CD4-positive, alpha-beta T cell treated with Interferon alpha-2 for 1 hour (primary cell): ENCODE data around the gene ADGRD1.
"Not testable (repeated sequence)": the region's sequence is repeated elsewhere in the genome, so short reads cannot be mapped to it uniquely, and the experiment has no call there.

Source experiments
- DNase-seq, 2 donors: peaks; one replicate each; pipeline ENCODE4 v3.0.0-alpha.2; 2020 to 2022

ADGRD1 gene

DNA sequence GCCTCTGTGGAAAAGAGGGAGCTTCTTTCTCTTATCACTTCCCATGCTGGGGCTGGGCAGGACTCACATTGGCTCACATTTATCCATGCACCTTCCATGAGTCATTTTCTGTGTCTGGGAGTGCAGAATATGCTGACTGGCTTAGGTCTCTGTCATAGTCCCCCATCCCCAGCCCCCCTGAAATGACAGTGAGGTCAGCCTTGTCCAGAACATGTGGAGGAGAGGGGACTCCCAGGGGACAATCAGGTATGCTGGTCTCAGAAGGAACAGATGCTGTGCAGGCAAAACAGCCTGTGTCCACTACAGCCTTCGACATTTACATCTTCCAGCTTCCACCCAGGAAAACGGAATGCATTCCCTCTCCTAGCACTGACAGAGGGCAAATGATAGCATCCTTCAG, 35.0 kb downstream of the ADGRD1 start:
- no peak for DNase-seq

DNA sequence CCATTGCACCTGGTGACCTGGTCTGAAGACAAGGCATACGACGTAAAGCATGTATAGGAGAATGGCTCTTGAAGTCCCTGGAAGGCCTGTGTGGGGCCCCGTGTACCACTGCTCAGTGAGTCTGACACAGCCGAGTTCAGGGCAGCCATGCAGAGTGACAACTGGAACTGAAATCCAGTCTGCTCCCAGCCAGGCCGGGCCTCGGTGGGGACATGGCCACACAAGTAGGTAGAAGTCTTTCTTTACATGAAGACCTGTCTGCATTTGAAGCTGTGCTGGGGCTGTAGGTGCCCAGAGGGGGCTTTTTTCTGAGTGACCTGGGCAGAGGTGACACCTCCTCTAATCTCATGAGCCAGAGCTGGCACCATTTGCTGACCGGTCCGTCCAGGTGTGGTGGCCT, 35.7 kb downstream of the ADGRD1 start:
- DNase-seq = no peak

DNA sequence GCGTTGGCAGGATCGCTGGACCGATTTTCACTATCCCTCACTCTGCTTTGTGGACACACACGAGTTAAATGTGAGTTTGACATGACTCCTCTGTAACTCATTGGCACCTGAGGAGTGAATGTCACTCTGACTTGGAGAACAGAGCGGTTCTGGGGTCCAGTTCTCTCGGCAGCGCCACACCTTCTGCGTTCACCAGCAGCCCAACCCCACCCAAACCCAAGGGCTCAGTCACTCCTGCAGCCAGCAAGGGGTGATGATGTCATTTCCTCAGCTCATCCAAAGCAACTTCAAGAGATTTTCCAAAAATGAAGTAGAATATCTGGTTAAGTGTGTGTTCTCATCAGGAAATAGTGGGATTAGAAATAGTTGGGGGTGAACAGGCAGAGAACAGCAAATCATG, 36.3 kb downstream of the ADGRD1 start:
- no peak for DNase-seq

DNA sequence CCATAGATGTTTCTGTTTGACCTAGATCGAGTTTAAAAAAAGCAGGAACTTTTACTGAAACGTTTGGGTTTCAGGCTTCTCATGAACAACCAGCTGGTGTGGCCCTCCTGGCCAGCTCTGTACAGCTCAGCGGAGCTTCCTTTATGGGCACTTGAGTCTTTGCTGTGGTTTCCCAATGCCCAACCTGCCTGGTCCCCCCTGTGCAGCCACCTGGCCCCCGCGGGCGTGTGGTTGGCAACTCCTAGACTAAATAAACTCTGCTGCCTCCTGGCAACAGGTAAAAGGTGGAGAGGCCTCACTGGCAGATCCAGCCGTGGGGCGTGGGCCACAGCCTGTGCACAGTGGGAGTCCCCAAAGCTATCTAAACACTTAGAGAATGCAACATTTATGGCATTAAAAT, 38.7 kb downstream of the ADGRD1 start:
- no peak for DNase-seq

DNA sequence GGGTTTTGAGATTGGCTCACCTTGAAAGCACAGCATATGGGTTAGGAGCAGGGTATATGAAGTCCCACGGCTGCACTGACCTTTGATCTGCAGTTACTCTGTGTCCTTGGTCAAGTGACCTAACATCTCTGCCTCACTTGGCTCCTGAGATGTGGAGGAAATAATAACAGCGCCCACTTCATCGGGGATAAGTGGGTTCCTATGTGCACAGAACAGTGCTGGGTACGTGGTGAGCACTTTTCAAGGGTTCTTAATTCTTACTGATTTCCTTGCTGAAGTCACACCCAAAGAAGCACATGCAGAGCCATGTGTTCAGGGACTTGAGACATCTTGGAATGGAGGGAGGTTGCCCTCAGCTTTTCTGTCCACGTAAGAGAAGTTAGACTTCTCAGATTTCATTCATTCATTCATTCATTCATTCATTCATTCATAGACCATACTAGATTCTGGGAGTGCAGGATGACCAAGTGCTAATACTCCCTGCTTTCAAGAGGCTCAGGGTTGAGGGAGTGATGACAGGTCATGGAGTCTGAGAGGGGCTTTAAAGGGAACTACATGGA, 39.4 kb downstream of the ADGRD1 start:
- no peak for DNase-seq

DNA sequence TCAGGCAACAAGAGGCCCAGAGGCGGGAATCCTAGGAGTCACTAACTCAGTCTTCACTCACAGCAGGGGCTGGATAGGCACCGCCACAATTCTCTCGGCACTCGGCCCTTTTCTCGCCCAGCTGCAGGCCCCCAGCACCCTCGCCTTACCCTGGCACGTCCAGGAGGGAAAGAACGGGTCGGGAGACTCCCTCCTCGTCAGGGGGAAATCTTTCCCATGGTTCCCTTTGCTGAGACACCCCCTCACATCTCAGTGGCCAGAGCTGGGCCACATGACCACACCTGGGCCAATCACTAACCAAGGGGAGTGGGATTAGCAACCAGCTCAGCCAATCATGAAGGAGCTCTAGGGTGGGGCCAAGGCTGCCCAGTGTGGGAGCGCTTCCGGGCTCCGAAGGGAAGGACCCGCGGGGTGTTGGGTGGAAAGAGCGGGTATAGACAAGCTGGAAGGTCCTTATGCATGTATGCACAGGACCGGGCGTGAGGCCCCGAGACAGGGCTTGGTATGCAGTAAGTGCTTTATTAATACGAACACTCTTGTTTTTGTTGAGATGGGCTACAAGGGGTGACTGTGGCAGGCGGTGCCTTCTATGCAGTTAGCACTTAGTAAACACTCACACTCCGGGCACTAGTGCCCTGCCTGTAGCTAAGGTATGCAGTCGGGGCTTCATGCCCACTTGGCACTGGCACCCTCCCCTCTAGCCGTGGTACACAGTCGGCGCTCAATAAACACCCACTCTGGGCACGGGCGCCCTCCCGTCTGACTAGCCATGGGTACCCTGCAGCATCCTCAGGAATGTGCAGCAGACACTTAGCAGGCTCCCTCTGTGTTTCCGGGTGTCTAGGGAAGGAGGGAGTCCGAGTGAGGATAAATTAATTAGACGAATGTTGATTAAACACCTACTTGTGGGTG, 40.3 kb downstream of the ADGRD1 start:
- no peak for DNase-seq

DNA sequence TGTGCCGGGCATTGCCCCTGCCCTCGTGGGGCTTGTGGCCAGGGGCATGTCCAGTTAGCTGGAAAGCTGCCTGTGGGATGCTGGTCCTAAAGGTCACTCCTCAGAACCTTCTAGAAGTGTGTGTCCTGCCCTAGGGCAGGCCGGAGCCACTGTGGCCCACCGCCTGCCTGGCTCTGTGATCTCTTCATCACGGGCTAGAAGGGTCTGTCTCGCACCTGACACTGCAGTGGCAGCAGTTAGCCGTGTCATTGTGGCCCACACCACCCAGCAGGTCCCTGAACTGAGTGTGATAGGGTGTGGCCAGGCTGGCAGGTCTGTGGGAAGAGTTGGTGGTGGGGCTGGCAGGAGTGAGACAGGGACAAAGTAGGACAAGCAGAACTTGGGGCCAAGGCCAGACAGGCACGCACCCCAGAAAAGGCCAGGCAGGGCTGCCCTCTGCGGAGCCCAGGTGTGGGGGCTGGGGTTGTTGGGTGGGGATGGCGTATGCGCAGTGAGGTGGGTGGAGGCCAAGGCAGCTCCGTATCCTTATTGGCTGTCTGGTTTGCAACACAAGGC, 41.2 kb downstream of the ADGRD1 start:
- DNase-seq = no peak

DNA sequence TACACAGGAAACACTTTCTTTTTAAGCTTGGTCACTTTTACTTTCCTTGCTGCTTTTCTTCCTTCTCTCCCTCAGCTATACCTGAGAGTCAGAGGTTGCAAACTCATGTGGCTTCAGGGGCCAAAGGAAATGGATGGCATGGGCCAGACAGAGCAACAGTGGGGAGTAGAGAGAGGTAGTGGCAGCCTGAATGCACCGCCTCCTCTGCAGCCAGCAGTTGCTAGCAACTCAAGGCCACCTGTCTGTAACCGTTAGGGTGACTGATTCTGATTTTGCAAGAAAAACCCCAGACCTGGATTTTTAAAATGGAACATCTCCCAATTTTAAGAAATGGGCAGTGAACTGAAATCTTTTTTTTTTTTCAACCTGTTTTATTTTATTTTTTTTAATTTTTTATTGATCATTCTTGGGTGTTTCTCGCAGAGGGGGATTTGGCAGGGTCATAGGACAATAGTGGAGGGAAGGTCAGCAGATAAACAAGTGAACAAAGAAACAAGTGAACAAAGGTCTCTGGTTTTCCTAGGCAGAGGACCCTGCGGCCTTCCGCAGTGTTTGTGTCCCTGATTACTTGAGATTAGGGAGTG, 41.8 kb downstream of the ADGRD1 start:
- DNase-seq = not testable (repeated sequence)

DNA sequence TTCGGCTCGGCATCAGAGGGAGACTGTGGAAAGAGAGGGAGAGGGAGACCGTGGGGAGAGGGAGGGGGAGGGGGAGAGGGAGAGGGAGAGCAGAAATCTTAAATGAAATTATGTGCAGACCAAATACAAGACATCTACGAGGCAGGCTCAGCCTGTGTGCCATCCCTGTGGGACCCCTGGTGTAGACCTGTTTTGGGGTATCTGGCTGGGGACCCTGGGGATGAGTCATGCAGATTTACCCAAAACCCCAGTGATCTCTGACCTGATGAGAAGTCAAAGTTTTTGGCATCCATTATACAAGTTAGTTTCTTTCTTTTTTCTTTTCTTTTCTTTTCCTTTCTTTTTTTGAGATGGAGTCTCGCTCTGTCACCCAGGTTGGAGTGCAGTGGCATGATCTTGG, 44.4 kb downstream of the ADGRD1 start:
- no peak for DNase-seq

DNA sequence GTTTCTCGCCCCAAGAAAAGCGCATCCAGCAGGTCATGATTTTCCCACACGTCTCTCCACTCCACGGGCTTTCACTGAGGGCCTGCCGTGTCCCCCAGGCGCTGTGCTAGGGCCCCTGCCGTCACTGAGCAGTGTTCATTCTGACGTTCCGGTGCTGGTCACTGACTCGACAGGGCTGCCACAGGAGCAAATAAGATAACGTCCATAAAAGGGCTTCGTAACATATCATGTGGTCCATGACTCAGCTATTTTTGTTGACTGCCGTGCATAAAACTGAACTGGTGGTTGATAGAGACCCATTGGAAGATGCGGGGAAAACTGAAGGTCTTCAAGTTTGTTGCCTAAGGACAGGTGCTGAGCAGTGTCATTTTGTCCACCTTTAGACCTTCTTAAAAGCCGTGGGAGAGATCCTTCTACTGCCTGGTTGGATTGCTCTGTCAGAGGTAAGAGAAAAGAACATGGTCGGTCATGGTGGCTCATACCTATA, 46.3 kb downstream of the ADGRD1 start:
- no peak for DNase-seq

DNA sequence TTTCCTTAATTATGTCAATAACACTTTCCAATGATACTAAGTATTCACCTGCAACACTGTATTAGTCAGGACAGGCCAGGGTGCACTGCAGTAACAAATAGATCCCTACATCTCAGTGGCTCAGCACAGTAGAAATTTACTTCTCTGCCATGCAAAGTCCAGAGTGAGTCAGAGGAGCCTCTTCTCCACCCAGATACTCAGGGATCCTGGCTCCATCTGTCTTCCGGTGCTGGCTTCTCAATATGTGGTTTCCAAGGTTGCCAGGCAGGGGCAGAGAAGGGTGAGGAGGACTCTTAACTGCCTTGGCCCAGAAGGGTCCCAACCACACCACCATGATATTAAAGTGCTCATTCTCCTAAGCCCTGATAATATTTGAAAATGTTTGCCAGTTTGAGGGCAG, 47.8 kb downstream of the ADGRD1 start:
- DNase-seq = no peak

DNA sequence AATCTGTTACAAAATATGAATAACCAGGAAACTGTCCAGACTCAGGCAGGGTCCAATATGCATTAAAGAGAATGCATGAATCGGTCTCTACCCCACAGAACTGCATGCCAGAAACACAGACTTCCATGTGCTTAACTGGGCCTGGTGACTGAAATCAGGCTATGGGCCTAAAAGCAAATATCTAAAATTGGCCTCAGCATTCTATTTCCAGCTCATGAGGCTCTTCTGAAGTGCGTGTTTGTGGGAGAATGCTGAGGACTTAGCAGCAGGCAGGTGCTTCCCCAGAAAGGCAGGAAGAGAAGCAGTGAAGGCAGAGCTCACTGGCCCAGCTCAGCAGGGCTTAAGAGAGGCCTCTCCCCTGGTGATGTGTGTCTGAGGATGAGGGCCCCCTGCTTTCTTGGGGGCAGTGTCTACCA, 48.5 kb downstream of the ADGRD1 start:
- DNase-seq = no peak

DNA sequence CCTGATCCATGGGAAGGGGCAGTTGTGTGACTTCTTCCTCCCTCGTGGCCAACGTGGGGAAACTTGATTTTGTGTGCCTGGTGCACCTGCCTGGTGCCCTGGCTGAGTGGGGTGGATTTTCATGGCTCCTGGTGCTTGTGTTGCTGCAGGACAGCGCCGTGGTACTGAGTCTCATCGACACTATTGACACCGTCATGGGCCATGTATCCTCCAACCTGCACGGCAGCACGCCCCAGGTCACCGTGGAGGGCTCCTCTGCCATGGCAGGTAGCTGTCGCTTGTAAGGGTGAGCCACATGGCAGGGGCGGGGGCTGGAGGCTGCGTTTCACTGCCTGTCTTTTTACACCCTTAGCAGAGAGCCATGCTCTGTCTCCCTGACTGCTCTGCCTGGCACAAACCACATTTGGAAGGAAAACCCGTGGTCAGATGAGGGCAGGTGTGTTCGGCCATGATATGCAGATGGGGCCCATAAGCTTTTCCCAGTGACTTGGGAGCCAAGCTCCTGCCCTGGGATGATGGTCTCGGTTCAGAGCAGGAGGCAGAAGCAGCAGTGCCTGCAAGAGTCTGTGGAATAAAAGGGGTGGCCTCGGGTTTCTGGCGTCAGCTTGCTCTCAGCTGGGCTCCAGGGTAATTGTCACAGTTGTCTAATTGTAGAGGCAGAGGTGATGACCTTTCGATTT, 49.5 kb downstream of the ADGRD1 start:
- no peak for DNase-seq

DNA sequence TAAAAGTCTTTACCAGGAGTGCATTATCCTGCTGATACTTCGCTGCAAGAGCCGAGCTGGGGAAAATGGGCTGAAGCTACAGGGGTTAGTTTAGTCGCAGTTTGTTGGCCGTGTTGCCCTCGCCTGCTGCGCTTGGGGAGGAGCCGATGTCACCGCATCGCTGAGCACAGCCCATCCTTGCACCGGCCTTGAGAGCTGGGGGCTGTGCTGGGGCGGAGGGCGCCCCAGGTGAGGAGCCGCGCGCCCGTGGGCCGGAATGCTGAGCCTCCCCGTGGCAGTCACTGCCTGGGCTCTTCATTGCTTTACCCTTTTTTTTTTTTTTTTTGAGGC, 50.0 kb downstream of the ADGRD1 start:
- no peak for DNase-seq

DNA sequence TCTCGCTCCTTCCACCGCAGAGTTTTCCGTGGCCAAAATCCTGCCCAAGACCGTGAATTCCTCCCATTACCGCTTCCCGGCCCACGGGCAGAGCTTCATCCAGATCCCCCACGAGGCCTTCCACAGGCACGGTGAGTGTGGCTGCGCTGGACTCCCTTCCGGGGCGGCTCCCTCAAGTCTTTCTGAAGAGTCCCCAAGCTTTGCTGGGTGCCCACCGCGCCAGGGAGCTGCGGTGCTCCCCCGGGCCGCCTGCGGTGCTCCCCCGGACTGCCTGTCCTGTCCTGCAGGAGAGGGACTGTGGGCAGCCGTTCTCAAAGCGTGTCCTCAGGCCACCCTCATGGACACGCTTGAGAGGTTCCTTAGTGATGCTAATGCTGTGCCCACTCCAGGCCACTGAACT, 50.5 kb downstream of the ADGRD1 start:
- DNase-seq = no peak

DNA sequence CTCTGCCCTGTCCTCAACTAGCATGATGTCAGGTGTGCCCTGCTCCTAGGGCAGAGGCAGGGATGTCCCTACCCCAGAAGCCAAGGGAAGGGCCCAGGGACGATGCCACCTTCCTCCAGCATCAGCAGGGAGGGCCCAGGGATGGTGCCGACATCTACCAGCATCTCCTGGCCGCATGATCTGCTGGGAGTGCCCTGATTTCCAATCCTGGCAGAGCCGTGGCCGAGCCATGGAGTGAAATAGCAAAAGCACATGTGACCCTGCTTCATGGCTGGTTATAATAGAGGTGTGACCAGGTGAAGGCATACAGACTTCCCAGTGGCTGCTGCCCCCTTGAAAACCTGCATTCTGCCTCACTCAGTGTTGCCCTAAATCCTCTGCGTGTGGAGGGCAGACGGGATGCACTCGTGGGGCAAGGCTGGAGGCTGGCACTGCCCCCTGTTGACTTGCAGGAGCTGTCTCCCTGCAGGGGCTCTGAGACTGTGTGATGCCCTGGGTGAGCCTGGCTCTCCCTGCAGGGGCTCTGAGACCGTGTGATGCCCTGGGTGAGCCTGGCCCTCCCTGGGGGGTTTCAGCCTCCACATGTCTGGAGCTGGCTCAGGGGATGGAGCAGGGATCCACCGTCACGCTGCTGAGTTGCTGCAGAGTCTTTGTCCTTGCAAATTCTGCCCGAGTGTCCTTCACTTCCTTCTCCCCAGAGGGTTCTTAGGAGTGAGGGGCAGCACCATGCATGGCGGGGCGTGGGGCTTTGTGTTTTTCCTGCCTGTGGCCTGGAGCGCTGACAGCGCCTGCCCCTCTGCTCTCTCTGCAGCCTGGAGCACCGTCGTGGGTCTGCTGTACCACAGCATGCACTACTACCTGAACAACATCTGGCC, 51.7 kb downstream of the ADGRD1 start:
- DNase-seq = no peak

DNA sequence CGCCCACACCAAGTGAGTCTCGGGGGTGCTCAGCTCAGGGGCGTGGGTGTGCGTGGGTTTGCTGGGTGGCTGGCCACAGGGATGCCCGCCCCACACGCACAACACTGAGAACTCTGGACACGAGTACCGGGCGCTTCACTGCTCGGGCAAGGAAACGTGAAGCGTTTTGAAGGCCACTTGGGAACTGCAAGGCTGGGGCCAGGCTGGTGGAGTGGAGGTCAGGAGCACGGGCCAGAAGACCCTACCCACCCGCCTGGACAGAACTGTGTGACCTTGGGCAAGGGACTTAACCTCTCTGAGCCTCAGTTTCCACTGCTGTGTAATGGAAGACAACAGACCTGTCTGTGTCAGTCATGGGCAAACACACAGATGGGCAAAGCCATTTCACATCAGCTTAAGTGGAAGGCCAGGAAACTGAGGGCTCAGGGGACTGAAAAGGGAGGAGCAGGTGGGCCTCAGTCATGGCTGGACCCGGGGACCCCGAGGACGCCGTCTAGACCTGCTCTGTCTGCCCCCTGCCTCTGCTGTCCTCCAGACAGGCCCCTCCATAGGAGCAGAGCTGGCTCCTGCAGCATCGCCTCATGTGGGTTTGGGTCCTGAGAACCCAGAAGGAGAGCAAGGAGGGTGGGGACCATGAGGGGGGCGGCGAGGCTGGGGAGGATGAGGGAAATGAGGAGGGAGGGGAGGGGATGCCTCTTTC, 52.5 kb downstream of the ADGRD1 start:
- no peak for DNase-seq

DNA sequence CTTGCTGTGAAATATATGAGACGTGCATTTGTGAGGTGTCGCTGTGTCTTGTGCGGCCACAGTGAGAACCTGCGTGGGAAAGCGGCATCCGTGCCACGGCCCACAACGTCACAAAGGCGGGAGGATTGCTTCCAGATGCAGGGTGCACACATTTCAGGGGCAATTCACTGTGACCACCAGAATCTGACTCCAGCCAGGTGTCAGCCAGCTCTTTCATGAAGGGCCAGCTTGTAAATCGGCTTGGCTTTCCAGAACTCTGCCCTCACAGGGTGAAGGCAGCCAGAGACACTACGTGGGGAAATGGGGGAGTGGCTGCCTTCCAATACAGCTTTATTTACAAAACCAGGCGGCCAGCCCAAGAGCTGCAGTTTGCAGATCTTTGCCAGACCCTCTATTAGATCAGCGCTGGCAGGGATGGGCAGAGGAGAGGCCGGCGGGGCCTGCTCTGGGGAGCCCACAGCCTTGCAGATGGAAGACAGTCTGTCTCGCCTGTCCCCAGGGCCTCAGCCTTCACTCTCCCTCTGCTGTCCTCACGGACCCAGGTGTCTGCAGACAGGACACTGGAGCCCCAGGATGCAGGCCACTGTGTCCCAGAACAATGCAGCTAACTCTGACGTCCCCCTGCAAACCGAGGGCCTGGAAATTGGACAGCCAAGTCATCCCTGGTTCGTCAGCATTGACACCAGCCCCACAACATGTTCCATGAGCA, 53.5 kb downstream of the ADGRD1 start:
- DNase-seq = no peak

DNA sequence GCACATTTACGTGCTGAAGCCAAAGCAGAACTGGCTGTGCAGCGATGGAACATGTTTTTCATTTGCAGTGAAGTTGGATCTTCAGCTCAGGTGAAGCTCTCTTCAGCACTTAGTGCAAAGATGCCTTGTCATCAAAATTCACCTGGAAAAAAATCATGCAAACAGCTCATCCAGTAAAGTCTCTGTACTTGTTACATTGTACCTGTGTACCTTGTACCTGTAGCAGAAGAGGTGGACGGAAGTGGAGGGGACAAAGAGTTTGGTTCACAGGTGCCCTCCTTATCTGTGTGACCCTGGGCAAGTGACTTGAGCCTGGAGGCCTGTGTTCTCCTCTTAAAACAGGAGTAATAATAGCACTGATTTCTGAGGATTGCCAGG, 54.0 kb downstream of the ADGRD1 start:
- DNase-seq = no peak

DNA sequence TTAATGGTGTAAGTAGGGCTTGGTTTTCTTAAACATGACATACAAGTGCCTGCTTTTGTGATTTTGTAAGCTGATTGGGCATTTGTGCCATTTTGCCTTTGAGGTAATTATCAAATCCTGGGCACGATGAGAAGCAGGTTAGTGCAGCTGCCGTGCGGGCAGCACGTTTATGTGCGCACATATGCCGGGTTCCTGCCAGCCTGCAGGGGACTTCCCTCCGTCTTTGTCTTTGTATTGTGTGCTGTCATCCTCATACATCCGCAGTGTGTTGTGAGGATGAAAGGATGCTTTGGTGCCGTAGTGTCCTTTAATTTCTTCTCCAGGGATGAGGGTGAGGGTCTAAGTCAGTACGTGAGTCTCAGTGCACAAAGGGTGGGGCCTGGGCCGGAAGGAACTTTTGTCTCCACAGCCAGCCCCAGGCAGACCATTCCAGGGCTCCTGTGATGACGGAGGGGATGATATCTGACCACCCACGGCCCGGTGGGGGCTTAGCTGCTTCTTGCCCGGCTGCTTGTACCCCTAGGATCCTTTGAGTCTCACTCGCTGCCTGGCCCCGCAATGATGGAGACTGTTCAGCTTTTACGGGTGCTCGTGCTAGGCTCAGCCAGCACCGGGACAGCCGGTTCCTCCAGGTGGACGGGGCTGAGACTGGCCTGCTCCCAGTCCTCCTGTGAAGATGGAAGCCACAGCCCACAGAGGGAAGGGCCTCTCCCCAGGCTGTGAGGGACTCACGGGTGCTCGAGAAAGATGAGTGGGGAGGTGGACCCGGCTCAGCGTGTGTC, 54.6 kb downstream of the ADGRD1 start:
- DNase-seq = no peak
